ENCODE results near the gene SATB2.

- TF ChIP-seq POLR2A (IDR thresholded peaks at IDR 0.05) (no peak), CTCF (IDR thresholded peaks at IDR 0.05) (no peak)
Observed at GRCh38 chr2:199325881-199326280, 131.9 kb downstream of the SATB2 start.

All from right lobe of liver (tissue), 4 donors.